Heart right ventricle (tissue), 16 donors: ENCODE data around the gene FEV. TPM values are rescaled to one million over a fixed set of nuclear protein-coding genes. Genes with fewer than 3 reads are reported as not detected.
A peak's percentile ranks its signal among the peaks of the same experiment; 100 is the strongest.

Experiments
- ATAC-seq, 8 donors: fragments of 200-7000 bp; cut with Tn5 transposase; one replicate each; pipeline ENCODE4 v1.9.1; 2020; ENCODE audit warnings: mild to moderate bottlenecking in 8 of 8, moderate library complexity in 8 of 8, moderate number of reproducible peaks in 1 of 8
- DNase-seq, 2 donors: peaks; one replicate each; pipeline ENCODE4 v3.0.0-alpha.2; 2020
- H3K27ac ChIP-seq, 10 donors: fragments of 200-600 bp; sonication (generic) in 2 of 10; one replicate each; pipeline versions ENCODE4 v1.5.0 to v1.8.0; 2020 to 2022; ENCODE audit warnings: mild to moderate bottlenecking in 3 of 10
- H3K27me3 ChIP-seq, 7 donors: fragments of 200-600 bp; one replicate each; pipeline ENCODE4 v1.8.0; 2021 to 2022; ENCODE audit warnings: mild to moderate bottlenecking in 2 of 7
- H3K36me3 ChIP-seq, 9 donors: fragments of 200-600 bp; sonication (generic) in 1 of 9; one replicate each; pipeline versions ENCODE4 v1.5.0 to v1.8.0; 2020 to 2022; ENCODE audit warnings: mild to moderate bottlenecking in 2 of 9
- H3K4me1 ChIP-seq, 9 donors: fragments of 200-600 bp; sonication (generic) in 1 of 9; one replicate each; pipeline versions ENCODE4 v1.5.0 to v1.8.0; 2020 to 2022; ENCODE audit warnings: mild to moderate bottlenecking in 4 of 9
- H3K4me3 ChIP-seq, 10 donors: fragments of 200-600 bp; sonication (generic) in 2 of 10; one replicate each; pipeline versions ENCODE4 v1.5.0 to v1.8.0; 2020 to 2022; ENCODE audit warnings: mild to moderate bottlenecking in 7 of 10, moderate library complexity in 2 of 10
- H3K9me3 ChIP-seq, 11 donors: fragments of 200-600 bp in 10 of 11; sonication (generic) in 2 of 11; one replicate each; pipeline versions ENCODE4 v1.5.0 to v1.8.0; 2013 to 2022; ENCODE audit warnings: mild to moderate bottlenecking in 2 of 11, control low read depth in 1 of 11, moderate library complexity in 1 of 11
- CTCF ChIP-seq, 9 donors: fragments of 200-600 bp; sonication (generic) in 2 of 9; IDR thresholded peaks; one replicate each; pipeline versions ENCODE4 v1.5.0 to v1.8.0; 2021 to 2022; ENCODE audit warnings: antibody characterized with exemption in 9 of 9, mild to moderate bottlenecking in 5 of 9, moderate library complexity in 1 of 9
- WGBS, 2 donors: extraction: QIAGEN DNeasy Blood & Tissue Kit; methylation state at CpG; one replicate each; pipeline ENCODE4 v1.1.7; 2013; ENCODE audit warnings: inconsistent platforms in 1 of 2; 5-methylcytosine and 5-hydroxymethylcytosine counted together
- intact Hi-C, 10 donors: fragments of 100-400 bp; cut with DNase I; formaldehyde crosslinking; loops; one replicate each; pipeline versions ENCODE4 v1.11.1 to v1.14.2; 2022
- polyA plus RNA-seq, 2 donors: library from polyadenylated mRNA; stranded (reverse); fragments of 200-250 nt; gene quantifications; one replicate each; pipeline ENCODE4 v1.2.3, GENCODE V29; 2013
- total RNA-seq, 10 donors: library from RNA; stranded (reverse); fragmentation: NEBNext Ultra II Directional in 3 of 10; extraction: Animal tissue kit (Norgen Biotek cat#: 25700) in 3 of 10; gene quantifications; one replicate each; pipeline versions ENCODE4 v1.2.1 to v1.2.4, GENCODE V29; 2021 to 2023
- donor health status: Arrhythmogenic right ventricular cardiomyopathy.
- donor health status: ischemic (EF 13 %, LVEDD 7.1; RV severe dilation, severe dysfunction).
- donor health status: healthy with polysubstance abuse.
- donor health status: DM: no; HTN: yes; CAD: no.
- donor health status: DM: no; HTN: no; CAD: no.
- donor health status: ischemic (EF 25% LVEDD 6.9; RV normal size, moderate dysfunction).
- donor health status: ischemic (EF 25% LVEDD 5.7; RV mildly dilated, moderate dysfunction).
- donor health status: healthy.
- donor health status: DM: yes; HTN: yes; CAD: no.
- donor health status: Ischemic cardiomyopathy.
- donor health status: ischemic (EF 35%, LVEDD 5.7; RV mildly dilated, moderate dysfunction).
- donor health status: nonischemic (EF 11% LVEDD 7.7; RV severe dilation, severe dysfunction).
- donor health status: DM: yes; HTN: yes; CAD: no.
- donor health status: PGD.
- donor health status: ischemic (EF 29% LVEDD 5.4; RV normal size, mild dysfunction).
- donor health status: nonischemic (EF 23%, LVEDD 6.1; RV moderate dilation, normal function).

Gene FEV
- total and polyA plus RNA-seq, 12 donors = not detected

GRCh38 chr2:218992703-218993344 is 7.8 kb upstream of the FEV start:
- 1 to 2% methylated on average over 42 to 44 of the region's 44 CpGs for WGBS, 2 donors
- Histone ChIP-seq H3K36me3 (no peaks in the 10 kb centered on the region), H3K4me1 (peaks cover 7 to 34% (median 24%) of the 10 kb centered on the region in 9 donors), H3K9me3 (no peaks in the 10 kb centered on the region), H3K27me3 (peaks cover 56 to 99% (median 97%) of the 10 kb centered on the region in 7 donors), H3K27ac (no peak overlapping the region), H3K4me3 (peak overlapping the region; percentile 29 to 58 (median 41))
- no peak for TF ChIP-seq CTCF (IDR thresholded peaks at IDR 0.05)
- intact Hi-C loops = loop anchor here in 1 of 10 donors (10.0 kb wide), 1 partner anchor 162 kb away; no protein-coding TSS in a partner anchor
- peak in 4 of 8 donors; percentile 4 to 17 (median 10) for ATAC-seq
- DNase-seq = no peak

- no peak for TF ChIP-seq CTCF (IDR thresholded peaks at IDR 0.05)
- H3K9me3 ChIP-seq = no peaks in the 10 kb centered on the region
- DNase-seq = no peak
- intact Hi-C loops = loop anchor here in 1 of 10 donors (10.0 kb wide), 1 partner anchor 163 kb away; no protein-coding TSS in a partner anchor
- peaks cover 7 to 34% (median 24%) of the 10 kb centered on the region in 9 donors for H3K4me1 ChIP-seq
- no peak for ATAC-seq
- no peak overlapping the region for H3K27ac ChIP-seq
- no peaks in the 10 kb centered on the region for H3K36me3 ChIP-seq
- H3K4me3 ChIP-seq = no peak overlapping the region
- peaks cover 61 to 100% (median 100%) of the 10 kb centered on the region in 7 donors for H3K27me3 ChIP-seq
- 9 to 12% methylated on average over 7 of the region's 7 CpGs for WGBS, 2 donors
These were observed 7.2 kb upstream of the FEV start for GRCh38 chr2:218992196-218992595.

GRCh38 chr2:218991674-218992168 is 6.7 kb upstream of the FEV start:
- no peak for TF ChIP-seq CTCF (IDR thresholded peaks at IDR 0.05)
- H3K4me3 ChIP-seq = no peak overlapping the region
- no peak for DNase-seq
- intact Hi-C loops = loop anchor here in 1 of 10 donors (10.0 kb wide), 1 partner anchor 163 kb away; no protein-coding TSS in a partner anchor
- H3K27me3 ChIP-seq = peaks cover 61 to 100% (median 100%) of the 10 kb centered on the region in 7 donors
- H3K36me3 ChIP-seq = no peaks in the 10 kb centered on the region
- H3K4me1 ChIP-seq = peaks cover 7 to 34% (median 24%) of the 10 kb centered on the region in 9 donors
- WGBS, 2 donors = 4 to 8% methylated on average over 13 of the region's 13 CpGs
- no peaks in the 10 kb centered on the region for H3K9me3 ChIP-seq
- no peak for ATAC-seq
- no peak overlapping the region for H3K27ac ChIP-seq

GRCh38 chr2:218990612-218991011 is 5.6 kb upstream of the FEV start:
- Histone ChIP-seq H3K27ac (no peak overlapping the region), H3K9me3 (no peaks in the 10 kb centered on the region), H3K4me3 (no peak overlapping the region), H3K36me3 (no peaks in the 10 kb centered on the region), H3K27me3 (peaks cover 68 to 100% (median 100%) of the 10 kb centered on the region in 7 donors), H3K4me1 (peaks cover 7 to 28% (median 19%) of the 10 kb centered on the region in 9 donors)
- DNase-seq = no peak
- 10 to 13% methylated on average over 6 of the region's 6 CpGs for WGBS, 2 donors
- intact Hi-C loops = loop anchor here in 1 of 10 donors (10.0 kb wide), 1 partner anchor 164 kb away; no protein-coding TSS in a partner anchor
- TF ChIP-seq CTCF (IDR thresholded peaks at IDR 0.05) = no peak
- ATAC-seq = no peak
